Suppressor macrophage treated with lipopolysaccharide for 1 hour (primary cell): ENCODE measurements around the gene SH3RF3.
A peak's percentile ranks its signal among the peaks of the same experiment; 100 is the strongest.

Experiments
- DNase-seq, 3 donors: peaks; one replicate each; pipeline ENCODE4 v3.0.0-alpha.2; 2020 to 2022

Gene SH3RF3

GRCh38 chr2:109290887-109291643 is 162.1 kb downstream of the SH3RF3 start:
- DNase-seq = no peak

DNA sequence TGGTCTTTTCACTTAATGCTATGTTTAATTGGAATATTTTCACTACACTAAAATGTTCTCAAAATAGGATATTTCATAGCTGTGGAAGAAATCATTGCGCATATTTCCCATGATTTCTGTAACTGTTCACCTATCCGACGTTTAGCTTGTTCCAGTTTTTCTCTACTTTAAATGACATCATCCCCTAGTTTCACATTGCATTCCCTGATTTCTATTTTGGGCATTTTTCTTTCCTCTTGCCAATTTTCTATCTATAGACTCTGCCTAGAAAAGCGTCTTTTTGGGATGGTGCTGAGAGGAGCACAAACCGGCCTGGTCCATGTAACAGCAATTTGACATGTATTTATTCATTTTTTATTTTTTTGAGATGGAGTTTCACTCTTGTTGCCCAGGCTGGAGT is 163.4 kb downstream of the SH3RF3 start:
- DNase-seq = no peak

DNA sequence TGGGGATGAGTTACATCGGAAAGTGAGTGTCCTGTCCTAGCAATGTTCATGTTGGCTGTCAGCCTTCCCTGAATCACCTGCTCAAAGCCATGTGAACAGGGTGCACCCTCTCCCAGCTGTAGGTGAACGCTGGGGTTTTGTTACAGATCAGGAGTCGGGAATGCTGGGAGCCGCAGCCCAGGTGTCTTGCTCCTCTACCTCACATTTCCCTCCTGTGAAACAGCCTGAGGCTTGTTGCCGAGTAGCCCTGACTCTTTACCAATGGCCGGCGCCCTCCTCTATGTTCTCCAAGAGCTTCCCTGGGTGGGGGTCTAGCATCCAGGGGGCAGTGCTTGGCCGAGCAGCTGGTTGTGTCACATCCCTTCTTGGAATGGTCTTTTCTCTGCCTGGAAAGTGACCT is 164.7 kb downstream of the SH3RF3 start:
- no peak for DNase-seq

GRCh38 chr2:109294523-109294922 is 165.5 kb downstream of the SH3RF3 start:
- no peak for DNase-seq

DNA sequence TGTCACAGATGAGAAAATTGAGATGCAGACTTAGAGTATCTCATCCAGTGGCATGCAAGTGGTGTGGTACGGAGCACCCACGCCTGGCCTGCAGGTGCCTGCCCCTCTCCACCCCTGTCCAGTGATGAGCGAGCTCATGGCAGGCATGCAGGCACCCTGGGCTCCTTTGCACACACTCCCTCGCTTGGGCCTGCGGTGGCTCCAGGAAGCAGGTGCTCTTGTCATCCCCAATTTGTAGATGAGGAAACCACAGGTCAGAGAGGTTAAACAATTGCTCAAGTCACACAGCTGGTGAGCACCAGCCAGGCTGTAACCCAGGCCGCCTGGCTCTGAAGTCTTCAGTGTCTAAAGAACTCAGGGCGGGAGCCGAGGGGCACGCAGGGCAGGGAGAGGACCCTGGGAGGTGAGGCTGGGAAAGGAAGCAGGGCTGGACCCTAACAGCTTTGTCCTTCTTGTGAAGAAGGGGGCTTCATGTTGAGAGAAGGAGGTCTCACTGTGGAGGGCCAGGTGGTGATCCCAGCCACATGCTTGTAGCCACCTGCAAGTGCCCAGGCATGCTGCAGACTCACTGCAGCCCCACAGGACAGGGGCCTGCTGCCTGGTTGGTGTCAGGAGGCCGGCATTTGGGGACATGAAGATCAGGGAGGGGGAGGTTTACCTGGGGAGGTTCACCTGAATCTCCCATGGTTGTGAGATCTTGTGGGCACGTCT is 166.2 kb downstream of the SH3RF3 start:
- DNase-seq = no peak

DNA sequence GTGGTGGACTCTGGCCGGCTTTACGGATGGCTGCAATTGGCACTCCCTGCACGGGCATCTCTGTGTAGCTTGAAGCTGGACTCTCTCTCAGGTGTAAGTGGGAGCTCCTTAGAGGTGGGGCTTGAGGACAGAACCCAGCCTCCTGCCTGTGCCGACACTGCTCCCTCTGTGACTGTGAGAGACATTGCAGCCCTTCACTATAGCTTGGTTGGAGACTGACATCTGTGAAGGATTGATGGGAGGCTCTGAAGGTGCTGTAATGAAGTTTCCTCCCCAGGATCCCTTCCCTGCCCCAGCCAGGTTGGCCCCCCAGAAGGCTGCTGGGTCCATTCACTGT is 166.7 kb downstream of the SH3RF3 start:
- DNase-seq = no peak

DNA sequence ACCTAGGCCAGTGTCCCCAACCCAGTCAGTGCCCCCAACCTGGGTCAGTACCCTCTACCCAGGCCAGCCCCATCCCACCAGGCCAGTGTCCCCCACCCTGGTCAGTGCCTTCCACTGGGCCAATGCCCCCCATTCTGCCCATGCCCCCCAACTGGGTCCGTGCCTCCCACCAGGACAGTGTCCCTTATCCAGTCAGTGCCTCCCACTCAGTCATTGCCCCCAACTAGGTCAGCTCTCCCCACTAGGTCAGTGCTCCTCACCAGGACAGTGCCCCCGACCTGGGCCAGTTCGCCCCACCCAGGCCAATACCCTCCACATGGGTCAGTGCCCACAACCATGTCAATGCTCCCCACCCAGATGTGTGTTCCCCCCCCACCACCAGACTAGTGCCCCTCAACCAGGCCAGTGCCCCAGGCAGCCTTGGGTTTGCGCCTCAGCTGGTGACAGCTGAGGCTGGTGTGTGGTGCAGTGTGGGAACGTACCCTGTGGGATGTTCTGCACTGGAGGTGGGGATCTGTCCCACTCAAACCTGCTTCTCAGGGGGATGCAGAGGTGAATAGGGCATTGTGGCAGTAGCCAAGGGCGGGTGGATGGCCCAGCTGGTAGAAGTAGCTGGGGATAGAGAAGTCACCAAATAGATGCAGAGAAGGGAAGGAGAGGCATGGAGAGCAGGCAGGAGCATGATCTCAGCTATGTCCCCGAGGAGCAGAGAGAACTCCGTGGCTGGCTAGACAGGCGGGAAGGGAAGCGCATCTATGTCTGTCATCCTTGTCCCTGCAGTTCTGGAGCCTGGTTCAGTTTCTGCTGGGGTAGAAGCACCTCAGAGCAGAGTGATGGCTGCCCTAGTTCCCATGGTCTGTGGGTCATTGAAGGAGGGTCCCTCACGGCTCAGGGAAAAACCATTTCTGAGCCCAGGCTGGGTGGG is 168.8 kb downstream of the SH3RF3 start:
- no peak for DNase-seq

DNA sequence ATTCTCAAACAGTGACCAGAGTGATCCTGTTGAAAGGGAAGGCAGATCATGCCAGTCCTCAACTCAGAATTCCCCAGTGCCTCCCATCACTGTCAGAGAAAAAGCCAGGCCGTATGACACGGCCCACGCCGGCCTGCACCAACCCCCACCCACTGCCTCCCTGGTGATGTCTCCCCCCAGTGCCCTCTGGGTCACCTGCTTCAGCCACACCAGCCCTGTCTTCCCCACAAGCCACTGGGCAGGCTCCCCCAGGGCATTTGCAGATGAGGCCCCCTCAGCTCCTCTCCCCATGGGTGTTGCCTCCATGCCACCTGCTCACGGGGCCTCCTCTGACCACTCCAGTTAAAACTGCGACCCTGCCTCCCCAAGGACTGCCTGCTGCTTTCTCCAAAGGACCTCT is 169.8 kb downstream of the SH3RF3 start:
- DNase-seq = no peak

- no peak for DNase-seq
Observed at GRCh38 chr2:109299536-109299935, 170.5 kb downstream of the SH3RF3 start.

DNA sequence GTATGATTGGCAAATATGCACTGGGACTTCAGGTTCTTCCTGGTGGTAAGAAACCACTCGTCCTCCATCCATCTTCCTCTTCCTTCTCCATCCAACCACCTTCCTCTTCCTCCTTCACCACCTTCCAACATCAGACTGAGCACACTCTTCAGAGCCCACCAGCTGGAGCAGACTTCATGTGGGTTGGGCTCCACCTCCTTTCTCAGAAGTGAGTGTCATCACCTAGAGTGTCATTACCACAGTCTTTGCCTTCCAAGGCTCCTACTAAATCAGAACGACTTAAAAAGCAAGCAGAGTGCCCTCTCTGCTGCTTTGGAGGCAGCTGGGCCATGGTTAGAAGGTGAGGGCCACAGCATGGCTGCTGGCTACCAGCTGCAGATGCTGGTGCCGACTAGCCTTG is 171.6 kb downstream of the SH3RF3 start:
- DNase-seq = no peak

- no peak for DNase-seq
Observed at GRCh38 chr2:109301746-109302145, 172.7 kb downstream of the SH3RF3 start.

DNA sequence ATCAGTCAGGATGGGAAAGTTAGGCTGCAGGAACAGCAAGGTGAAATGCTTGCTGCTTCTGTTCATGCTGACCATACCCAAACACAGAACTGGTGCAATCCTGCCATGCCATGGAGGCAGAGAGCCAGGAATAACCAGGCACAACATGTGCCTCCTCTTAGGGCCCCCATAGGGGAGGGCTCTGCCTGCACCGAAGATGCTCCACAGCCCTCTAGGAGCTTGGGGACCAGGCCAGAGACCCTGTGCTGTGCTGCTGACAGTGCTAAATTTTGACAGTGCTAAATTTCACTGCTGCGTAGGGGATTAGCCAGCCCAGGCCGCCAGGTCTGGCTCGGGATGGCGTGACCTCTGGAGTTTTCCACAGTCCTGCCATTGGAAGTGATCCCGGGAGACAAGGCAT is 173.3 kb downstream of the SH3RF3 start:
- no peak for DNase-seq

DNA sequence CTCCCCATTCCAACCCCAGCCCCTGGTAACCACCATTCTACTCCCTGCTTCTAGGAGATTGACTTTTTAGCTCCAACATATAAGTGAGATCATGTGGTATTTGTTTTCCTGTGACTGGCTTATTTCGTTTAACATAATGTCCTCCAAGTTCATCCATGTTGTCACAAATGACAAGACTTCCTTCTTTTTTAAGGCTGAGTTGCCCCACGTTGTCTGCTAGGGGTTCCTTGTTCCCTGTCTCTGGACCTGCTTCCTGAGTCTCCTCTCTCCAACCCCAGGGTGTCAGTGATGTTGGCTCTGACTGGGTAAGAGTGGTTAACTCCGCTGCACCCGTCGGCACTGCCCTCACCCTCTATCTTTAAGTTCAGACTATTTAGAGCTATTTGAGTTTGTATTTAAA is 175.2 kb downstream of the SH3RF3 start:
- peak in 2 of 3 donors; percentile 33 to 36 for DNase-seq

GRCh38 chr2:109304731-109305470 is 175.9 kb downstream of the SH3RF3 start:
- peak in 1 of 3 donors; percentile 3 for DNase-seq

- DNase-seq = no peak
Observed at GRCh38 chr2:109305490-109306167, 176.6 kb downstream of the SH3RF3 start.

DNA sequence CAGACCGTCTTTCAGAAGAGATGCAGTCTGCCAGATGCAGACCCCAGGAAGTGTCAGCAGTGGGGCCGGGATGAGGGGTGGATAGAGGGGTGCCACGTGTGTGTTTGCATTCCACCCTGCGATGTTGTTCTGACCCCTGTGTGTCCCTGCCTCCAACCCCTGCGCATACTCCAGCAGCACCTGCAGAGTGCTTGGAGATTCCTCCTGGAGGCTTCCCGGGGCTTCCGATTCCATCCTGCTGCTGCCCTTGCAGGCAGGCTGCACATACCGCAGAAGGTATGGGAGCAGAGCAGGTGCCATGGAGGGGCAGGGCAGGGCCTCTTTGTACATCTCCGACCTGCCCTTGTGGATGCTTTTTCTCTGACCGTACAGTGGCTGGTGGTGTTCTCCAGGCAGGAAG is 177.2 kb downstream of the SH3RF3 start:
- DNase-seq = no peak

- DNase-seq = no peak
Observed at GRCh38 chr2:109311771-109312170, 182.8 kb downstream of the SH3RF3 start.

- DNase-seq = no peak
Observed at GRCh38 chr2:109312902-109313301, 183.9 kb downstream of the SH3RF3 start.

- DNase-seq = no peak
Observed at GRCh38 chr2:109313343-109313742, 184.3 kb downstream of the SH3RF3 start.

DNA sequence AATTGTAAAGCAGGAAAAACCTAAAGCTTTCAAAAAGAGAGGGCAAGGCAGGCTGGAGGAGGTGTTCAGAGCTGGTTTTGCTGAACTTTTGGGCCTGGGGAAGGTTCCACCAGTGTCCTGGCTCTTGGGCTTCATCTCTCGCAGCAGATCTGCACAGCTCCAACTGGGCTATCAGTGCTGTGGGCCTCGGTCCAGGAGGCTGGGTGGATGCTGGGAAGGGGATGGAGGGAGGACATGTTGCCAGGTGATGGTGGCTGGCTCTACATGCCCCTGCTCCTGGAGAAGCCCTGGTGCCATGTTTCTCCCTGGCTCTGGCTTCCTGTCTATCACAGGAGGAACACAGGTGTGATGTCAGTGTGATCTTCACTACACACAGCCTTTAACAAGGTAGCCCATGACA is 187.1 kb downstream of the SH3RF3 start:
- DNase-seq = no peak

DNA sequence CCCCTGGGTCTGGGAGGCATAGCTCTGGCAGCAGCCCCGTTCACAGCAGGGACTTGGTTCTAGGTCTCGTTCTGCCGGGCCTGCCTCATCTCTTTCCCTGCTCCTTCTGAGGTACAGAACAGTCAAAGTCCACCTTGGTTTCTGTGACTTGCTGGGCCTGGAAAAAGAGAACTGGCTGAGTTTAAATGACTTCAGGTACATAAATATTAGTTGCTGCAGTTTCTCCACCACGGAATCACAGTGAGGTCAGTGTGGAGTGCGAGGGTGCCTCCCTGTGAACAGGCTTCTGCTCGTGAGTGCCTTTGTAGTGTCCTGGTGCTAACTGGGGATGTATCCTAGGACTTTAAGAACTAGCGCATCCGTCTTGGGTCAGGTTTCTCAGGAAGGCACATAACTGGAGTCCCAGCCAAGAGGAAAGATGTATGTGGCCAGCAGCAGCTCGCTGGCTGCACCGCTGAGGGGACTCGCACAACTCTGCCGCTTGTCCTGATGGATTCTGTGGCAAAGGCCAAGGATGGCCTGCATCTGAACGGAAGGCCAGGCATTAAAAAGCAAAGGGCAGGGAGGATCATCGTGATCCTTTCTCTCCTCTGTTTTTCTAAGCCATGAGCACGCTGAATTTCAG is 188.6 kb downstream of the SH3RF3 start:
- DNase-seq = no peak
